ENCODE results near the gene FAM47A.

- no peak for TF ChIP-seq CTCF (IDR thresholded peaks at IDR 0.05)
- no peak for TF ChIP-seq POLR2A (IDR thresholded peaks at IDR 0.05)
These were observed 952 bp downstream of the FAM47A start for GRCh38 chrX:34130980-34131744.
